SU-DHL-6 (cell line): Measurements from ENCODE around the gene PADI2.

Source experiments
- EZH2phosphoT487 ChIP-seq: fragments of 200-600 bp; sonication (generic), shearing (Covaris generic); conservative IDR thresholded peaks from 2 replicates; pipeline ENCODE4 v1.6.1; 2018; ENCODE audit warnings: mild to moderate bottlenecking, antibody characterized with exemption, low read length, moderate library complexity, mixed read lengths
- TF ChIP-seq, protein P1 (sequence below): fragments of 200-600 bp; sonication (generic); IDR thresholded peaks from one replicate; pipeline ENCODE4 v1.5.1; 2017; ENCODE audit warnings: antibody characterized with exemption, mild to moderate bottlenecking, low read length, moderate library complexity; ENCODE audit not compliant: insufficient read depth, poor library complexity, severe bottlenecking

DNA sequence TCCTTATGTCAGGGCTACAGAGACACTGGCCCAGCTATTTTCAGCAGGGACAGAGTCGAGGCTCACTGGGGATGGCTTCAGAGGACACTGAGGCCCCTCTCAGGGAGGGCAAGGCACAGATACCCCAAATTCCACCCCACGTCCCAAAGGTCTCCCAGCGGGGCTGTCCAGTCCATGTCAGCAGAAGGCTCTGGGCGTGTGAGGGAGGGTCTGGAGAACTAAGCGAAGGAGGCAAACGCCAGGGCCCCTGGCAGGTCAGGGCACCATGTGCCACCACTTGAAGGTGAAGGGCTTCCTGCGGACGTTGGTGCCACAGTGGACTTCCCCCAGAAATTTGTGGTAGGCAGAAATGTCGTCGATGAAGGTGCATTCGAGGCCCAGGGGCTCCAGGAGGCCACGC, 50.5 kb downstream of the PADI2 start:
- TF ChIP-seq, protein P1, sequence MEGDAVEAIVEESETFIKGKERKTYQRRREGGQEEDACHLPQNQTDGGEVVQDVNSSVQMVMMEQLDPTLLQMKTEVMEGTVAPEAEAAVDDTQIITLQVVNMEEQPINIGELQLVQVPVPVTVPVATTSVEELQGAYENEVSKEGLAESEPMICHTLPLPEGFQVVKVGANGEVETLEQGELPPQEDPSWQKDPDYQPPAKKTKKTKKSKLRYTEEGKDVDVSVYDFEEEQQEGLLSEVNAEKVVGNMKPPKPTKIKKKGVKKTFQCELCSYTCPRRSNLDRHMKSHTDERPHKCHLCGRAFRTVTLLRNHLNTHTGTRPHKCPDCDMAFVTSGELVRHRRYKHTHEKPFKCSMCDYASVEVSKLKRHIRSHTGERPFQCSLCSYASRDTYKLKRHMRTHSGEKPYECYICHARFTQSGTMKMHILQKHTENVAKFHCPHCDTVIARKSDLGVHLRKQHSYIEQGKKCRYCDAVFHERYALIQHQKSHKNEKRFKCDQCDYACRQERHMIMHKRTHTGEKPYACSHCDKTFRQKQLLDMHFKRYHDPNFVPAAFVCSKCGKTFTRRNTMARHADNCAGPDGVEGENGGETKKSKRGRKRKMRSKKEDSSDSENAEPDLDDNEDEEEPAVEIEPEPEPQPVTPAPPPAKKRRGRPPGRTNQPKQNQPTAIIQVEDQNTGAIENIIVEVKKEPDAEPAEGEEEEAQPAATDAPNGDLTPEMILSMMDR = no peak
- no peak for TF ChIP-seq EZH2phosphoT487
